Left renal pelvis (tissue), 4 donors: ENCODE results near the gene TIGD7. TPM values are rescaled to one million over a fixed set of nuclear protein-coding genes. Genes with fewer than 3 reads are reported as not detected.

Experiments used
- DNase-seq, 4 donors: peaks; one replicate each; pipeline ENCODE4 v3.0.0-alpha.2; 2013; ENCODE audit warnings: low read depth in 4 of 4, low spot score in 3 of 4
- polyA plus RNA-seq, 4 donors: library from polyadenylated mRNA; unstranded; fragments of 120-200 nt; gene quantifications; one replicate each; pipeline ENCODE4 v1.2.1, GENCODE V29; 2013; ENCODE audit not compliant: insufficient read length in 4 of 4

Gene TIGD7
- polyA plus RNA-seq, 4 donors = 12.6 to 16.4 (median 13.4) TPM

GRCh38 chr16:3249451-3249850, 55.8 kb downstream of the TIGD7 start:
- DNase-seq = no peak

GRCh38 chr16:3249020-3249419, 56.2 kb downstream of the TIGD7 start:
- no peak for DNase-seq

Other genes with a start within 250 kb of the TIGD7 start
- gene IL32, start 239.8 kb downstream of the TIGD7 start, polyA plus RNA-seq = 10 to 100 TPM; 35.1 to 45.5 (median 36.3) TPM
- under 1 TPM in 1 of 4 donors, not detected in 3; 0.20 TPM for gene ZSCAN10, start 206.1 kb downstream of the TIGD7 start, polyA plus RNA-seq
- gene ZNF205, start 192.8 kb downstream of the TIGD7 start, polyA plus RNA-seq = 10 to 100 TPM; 13.1 to 20.6 (median 15.4) TPM
- 10 to 100 TPM; 10.1 to 15.9 (median 11.6) TPM for gene ZNF213, start 170.4 kb downstream of the TIGD7 start, polyA plus RNA-seq
- not detected for gene OR1F1, start 117.2 kb downstream of the TIGD7 start, polyA plus RNA-seq
- gene ZNF200, start 70.3 kb downstream of the TIGD7 start, polyA plus RNA-seq = 10 to 100 TPM; 12.0 to 14.9 (median 13.5) TPM
- gene MEFV, start 48.8 kb downstream of the TIGD7 start, polyA plus RNA-seq = under 1 TPM; 0.22 to 0.47 (median 0.29) TPM
- gene ZNF263, start 21.9 kb downstream of the TIGD7 start, polyA plus RNA-seq = 10 to 100 TPM; 44.0 to 53.6 (median 46.0) TPM
- 10 to 100 TPM; 39.4 to 57.7 (median 50.7) TPM for gene ZNF75A, start 67 bp upstream of the TIGD7 start, polyA plus RNA-seq
- gene OR2C1, start 50.5 kb upstream of the TIGD7 start, polyA plus RNA-seq = 1 to 10 TPM in 1 of 4 donors, under 1 TPM in 3; 0.31 to 1.0 (median 0.62) TPM
- gene ZSCAN32, start 95.6 kb upstream of the TIGD7 start, polyA plus RNA-seq = 10 to 100 TPM; 15.2 to 19.0 (median 17.6) TPM
- 10 to 100 TPM; 12.1 to 17.2 (median 15.7) TPM for gene ZNF174, start 95.8 kb upstream of the TIGD7 start, polyA plus RNA-seq
- 1 to 10 TPM; 3.4 to 4.2 (median 3.9) TPM for gene ZNF597, start 138.1 kb upstream of the TIGD7 start, polyA plus RNA-seq
- 10 to 100 TPM; 48.3 to 83.9 (median 69.6) TPM for gene NAA60, start 138.2 kb upstream of the TIGD7 start, polyA plus RNA-seq
- gene C16orf90, start 190.1 kb upstream of the TIGD7 start, polyA plus RNA-seq = not detected
- gene CLUAP1, start 195.6 kb upstream of the TIGD7 start, polyA plus RNA-seq = 10 to 100 TPM; 47.0 to 65.6 (median 57.6) TPM